HEK293 (cell line): ENCODE results near the gene CACNA1E.

Experiments used
- CTCF ChIA-PET: fragments of 350-600 bp; formaldehyde crosslinking; extraction: SDS; loops from one replicate; lab custom pipeline; 2021; ENCODE audit warnings: antibody characterized with exemption; lab: Yijun Ruan, JAX
- POLR2A ChIA-PET: fragments of 300-600 bp; formaldehyde crosslinking; extraction: SDS; loops from one replicate; lab custom pipeline; 2020; ENCODE audit warnings: antibody characterized with exemption, inconsistent platforms; lab: Yijun Ruan, JAX
- H3K27ac ChIP-seq: fragments of 200-500 bp; sonication (Bioruptor generic); 2 replicates; pipeline ENCODE4 v1.5.1; 2014; ENCODE audit warnings: low read depth, low read length, control low read depth, inconsistent platforms; ENCODE audit errors: extremely low read depth
- H3K36me3 ChIP-seq, 2 experiments: fragments of 200-500 bp in 1 of 2; sonication (Bioruptor generic) in 1 of 2; 1 replicate in 1 of 2; 2 replicates in 1 of 2; pipeline ENCODE4 v1.5.1; 2014 to 2017; ENCODE audit warnings: inconsistent platforms in 2 of 2, low read length in 2 of 2; ENCODE audit not compliant: control insufficient read depth in 2 of 2, insufficient read depth in 1 of 2
- H3K4me1 ChIP-seq: fragments of 200-500 bp; sonication (Bioruptor generic); 2 replicates; pipeline ENCODE4 v1.5.1; 2014; ENCODE audit warnings: mild to moderate bottlenecking, low read length, inconsistent platforms; ENCODE audit not compliant: control insufficient read depth, insufficient read depth
- H3K4me3 ChIP-seq: 2 replicates; pipeline ENCODE4 v1.5.1; 2011; ENCODE audit warnings: low read depth, mild to moderate bottlenecking, control low read depth, low read length, moderate library complexity
- H3K9me3 ChIP-seq: fragments of 200-500 bp; sonication (Bioruptor generic); 2 replicates; pipeline ENCODE4 v1.5.1; 2014; ENCODE audit warnings: low read depth, low read length, inconsistent platforms; ENCODE audit not compliant: control insufficient read depth, insufficient read depth
- GLI2 ChIP-seq: fragments of 450-650 bp; formaldehyde crosslinking; IDR thresholded peaks from 2 replicates; pipeline ENCODE4; 2017; ENCODE audit warnings: missing biosample characterization, missing genetic modification characterization, low read depth, borderline replicate concordance
- HOXC10 ChIP-seq: sonication (generic); formaldehyde crosslinking; IDR thresholded peaks from 2 replicates; pipeline ENCODE4 v1.8.1; 2023; ENCODE audit warnings: mild to moderate bottlenecking, missing genetic modification reagents
- IKZF3 ChIP-seq: fragments of 450-650 bp; IDR thresholded peaks from 2 replicates; pipeline ENCODE4 v1.5.0; 2018; ENCODE audit warnings: missing biosample characterization, mild to moderate bottlenecking, missing genetic modification characterization, moderate library complexity
- SCRT1 ChIP-seq: fragments of 450-650 bp; formaldehyde crosslinking; IDR thresholded peaks from 2 replicates; pipeline ENCODE4 v1.5.1; 2016; ENCODE audit warnings: missing biosample characterization, missing genetic modification characterization, borderline replicate concordance
- SCRT2 ChIP-seq: fragments of 450-650 bp; formaldehyde crosslinking; IDR thresholded peaks from 2 replicates; pipeline ENCODE4 v1.5.1; 2016; ENCODE audit warnings: missing biosample characterization, missing genetic modification characterization
- TCF7L2 ChIP-seq: IDR thresholded peaks from 2 replicates; pipeline ENCODE4 v1.6.1; 2011; ENCODE audit warnings: low read depth, mild to moderate bottlenecking, inconsistent platforms, low read length, moderate library complexity, borderline replicate concordance
- ZBTB7A ChIP-seq: fragments of 450-650 bp; formaldehyde crosslinking; IDR thresholded peaks from 2 replicates; pipeline ENCODE4 v1.5.1; 2016; ENCODE audit warnings: low read depth, missing biosample characterization, missing genetic modification characterization
- ZFP69B ChIP-seq: fragments of 450-650 bp; formaldehyde crosslinking; IDR thresholded peaks from 2 replicates; pipeline ENCODE4 v1.5.1; 2016; ENCODE audit warnings: missing biosample characterization, missing genetic modification characterization
- ZNF10 ChIP-seq: fragments of 450-650 bp; formaldehyde crosslinking; IDR thresholded peaks from 2 replicates; pipeline ENCODE4 v1.5.1; 2017; ENCODE audit warnings: missing biosample characterization, missing genetic modification characterization
- ZNF169 ChIP-seq: fragments of 450-650 bp; formaldehyde crosslinking; IDR thresholded peaks from 2 replicates; pipeline ENCODE4 v1.5.1; 2016; ENCODE audit warnings: missing biosample characterization, missing genetic modification characterization
- ZNF202 ChIP-seq: fragments of 450-650 bp; formaldehyde crosslinking; IDR thresholded peaks from 2 replicates; pipeline ENCODE4 v1.5.1; 2016; ENCODE audit warnings: missing biosample characterization, missing genetic modification characterization, borderline replicate concordance
- ZNF23 ChIP-seq: fragments of 450-650 bp; formaldehyde crosslinking; IDR thresholded peaks from 2 replicates; pipeline ENCODE4 v1.5.1; 2016; ENCODE audit warnings: missing biosample characterization, missing genetic modification characterization, borderline replicate concordance
- ZNF366 ChIP-seq: fragments of 450-650 bp; formaldehyde crosslinking; conservative IDR thresholded peaks from 2 replicates; pipeline ENCODE4 v1.5.1; 2016; ENCODE audit warnings: missing biosample characterization, missing genetic modification characterization
- ZNF473 ChIP-seq: fragments of 450-650 bp; formaldehyde crosslinking; IDR thresholded peaks from 2 replicates; pipeline ENCODE4 v1.5.1; 2017; ENCODE audit warnings: missing biosample characterization, missing genetic modification characterization
- ZNF510 ChIP-seq: fragments of 450-650 bp; formaldehyde crosslinking; IDR thresholded peaks from 2 replicates; pipeline ENCODE4 v1.5.1; 2018; ENCODE audit warnings: mild to moderate bottlenecking, missing genetic modification characterization, missing biosample characterization; ENCODE audit not compliant: insufficient replicate concordance
- ZNF514 ChIP-seq: fragments of 450-650 bp; formaldehyde crosslinking; IDR thresholded peaks from 2 replicates; pipeline ENCODE4 v1.5.1; 2016; ENCODE audit warnings: missing biosample characterization, missing genetic modification characterization
- ZNF530 ChIP-seq: fragments of 450-650 bp; formaldehyde crosslinking; IDR thresholded peaks from 2 replicates; pipeline ENCODE4 v1.5.1; 2016; ENCODE audit warnings: low read depth, missing biosample characterization, missing genetic modification characterization
- ZNF560 ChIP-seq: fragments of 450-650 bp; formaldehyde crosslinking; IDR thresholded peaks from 2 replicates; pipeline ENCODE4 v1.5.1; 2017; ENCODE audit warnings: missing biosample characterization, missing genetic modification characterization, borderline replicate concordance
- ZNF571 ChIP-seq: fragments of 450-650 bp; formaldehyde crosslinking; IDR thresholded peaks from 2 replicates; pipeline ENCODE4 v1.5.0; 2017; ENCODE audit warnings: missing biosample characterization, missing genetic modification characterization
- ZNF701 ChIP-seq: fragments of 450-650 bp; formaldehyde crosslinking; IDR thresholded peaks from 2 replicates; pipeline ENCODE4 v1.5.1; 2016; ENCODE audit warnings: missing biosample characterization, missing genetic modification characterization
- ZNF747 ChIP-seq: fragments of 450-650 bp; formaldehyde crosslinking; IDR thresholded peaks from 2 replicates; pipeline ENCODE4 v1.5.1; 2016; ENCODE audit warnings: missing biosample characterization, missing genetic modification characterization
- ZNF837 ChIP-seq: fragments of 450-650 bp; formaldehyde crosslinking; IDR thresholded peaks from 2 replicates; pipeline ENCODE4 v1.5.1; 2016; ENCODE audit warnings: missing biosample characterization, missing genetic modification characterization
- TF ChIP-seq, protein P1 (sequence below): fragments of 450-650 bp; formaldehyde crosslinking; IDR thresholded peaks from 2 replicates; pipeline ENCODE4 v1.5.1; 2016; ENCODE audit warnings: missing biosample characterization, missing genetic modification characterization
- TF ChIP-seq, protein P2 (sequence below): fragments of 450-650 bp; formaldehyde crosslinking; IDR thresholded peaks from 2 replicates; pipeline ENCODE4 v1.5.1; 2016; ENCODE audit warnings: missing biosample characterization, missing genetic modification characterization
- TF ChIP-seq, protein P3 (sequence below): fragments of 450-650 bp; formaldehyde crosslinking; IDR thresholded peaks from 2 replicates; pipeline ENCODE4; 2016; ENCODE audit warnings: missing biosample characterization, missing genetic modification characterization
- TF ChIP-seq, protein P4 (sequence below): fragments of 450-650 bp; formaldehyde crosslinking; IDR thresholded peaks from 2 replicates; pipeline ENCODE4 v1.5.1; 2016; ENCODE audit warnings: missing biosample characterization, missing genetic modification characterization

Gene CACNA1E

DNA sequence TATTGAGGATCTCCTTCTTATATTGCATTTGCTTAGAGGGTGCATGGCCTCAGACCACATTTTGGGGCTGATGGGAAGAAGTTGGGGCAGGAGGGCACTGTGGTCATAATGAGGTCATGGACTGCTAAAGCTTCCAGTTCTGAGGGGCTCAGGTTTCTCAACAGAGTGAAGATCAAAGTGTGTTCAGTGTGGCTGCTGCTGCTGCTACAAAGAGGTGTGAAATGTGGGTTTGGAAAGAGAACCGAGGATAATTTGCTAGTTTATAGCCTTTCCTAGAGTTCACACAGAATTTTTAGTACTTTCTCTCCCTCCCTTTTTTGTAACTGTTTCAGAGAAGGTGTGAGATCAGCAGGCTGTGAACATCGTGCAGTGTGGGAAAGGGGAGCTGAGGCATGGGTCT lies 73.3 kb downstream of the CACNA1E start (continued):
- no peak for TF ChIP-seq ZNF560 (tag by site-specific recombination)
- TF ChIP-seq SCRT1 (tag by site-specific recombination) = no peak

DNA sequence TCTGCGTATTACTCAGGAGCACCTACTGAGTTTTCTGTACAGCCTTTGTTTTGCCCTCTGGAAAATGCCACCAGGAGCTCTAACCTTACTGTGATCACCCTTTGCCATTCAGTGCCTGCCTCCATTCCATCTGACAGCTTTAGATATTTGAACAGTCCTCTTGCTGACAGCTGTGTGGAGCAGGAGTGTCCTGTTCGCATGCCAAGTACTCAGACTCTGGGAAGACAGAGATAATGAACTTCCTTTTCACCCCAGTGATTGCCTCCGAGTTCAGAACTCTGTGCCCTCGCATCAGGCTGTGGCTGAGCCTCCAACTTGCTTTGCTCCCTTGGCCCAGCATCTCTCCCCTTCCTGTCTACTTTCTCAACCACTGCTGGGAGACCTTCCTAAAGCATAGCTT lies 74.0 kb downstream of the CACNA1E start:
- no peak overlapping the region for H3K4me3 ChIP-seq

DNA sequence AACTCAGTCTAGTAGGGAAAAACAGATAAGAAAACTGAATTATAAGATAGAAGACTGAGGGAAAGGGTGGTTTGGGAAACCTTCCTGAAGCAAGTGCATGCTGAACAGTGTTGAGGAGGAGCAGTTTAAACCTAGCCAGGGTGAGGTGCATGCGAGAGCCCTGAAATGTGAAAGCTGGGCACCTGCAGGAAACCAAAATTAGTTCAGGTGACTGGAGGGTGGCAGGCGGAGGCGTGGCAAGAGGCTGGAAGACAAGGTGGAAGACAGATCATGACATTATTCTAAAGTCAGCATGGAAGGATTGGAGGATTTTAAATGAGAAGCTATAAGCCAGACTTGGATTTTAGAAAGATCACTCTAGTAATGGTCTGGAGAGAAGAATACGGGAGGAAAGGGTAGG lies 75.1 kb downstream of the CACNA1E start:
- TF ChIP-seq ZNF23 (tag by site-specific recombination) = no peak
- Histone ChIP-seq H3K4me3 (no peak overlapping the region), H3K27ac (no peak overlapping the region), H3K4me1 (no peaks in the 10 kb centered on the region), H3K36me3 (no peaks in the 10 kb centered on the region), H3K9me3 (no peaks in the 10 kb centered on the region)
- ChIA-PET CTCF (interaction anchor here (0.6 kb wide), 1 partner anchor 21 kb away, joined by 4 read pairs; no protein-coding TSS in a partner anchor), POLR2A (no interaction called here)

More for the DNA sequence above, 74.0 kb downstream of the CACNA1E start:
- ChIA-PET CTCF (interaction anchor here (0.6 to 1.0 kb wide), 2 partner anchors 52 to 161 kb away, joined by 3 read pairs; no protein-coding TSS in a partner anchor), POLR2A (no interaction called here)
- H3K36me3 ChIP-seq = no peaks in the 10 kb centered on the region
- H3K27ac ChIP-seq = no peak overlapping the region
- no peaks in the 10 kb centered on the region for H3K9me3 ChIP-seq
- TF ChIP-seq ZFP69B (tag by site-specific recombination) (no peak), ZNF837 (tag by site-specific recombination) (no peak), GLI2 (no peak), IKZF3 (tag by site-specific recombination) (no peak), ZBTB7A (tag by site-specific recombination) (no peak), ZNF169 (tag by site-specific recombination) (no peak), ZNF747 (no peak), ZNF510 (no peak)
- TF ChIP-seq, protein P1, sequence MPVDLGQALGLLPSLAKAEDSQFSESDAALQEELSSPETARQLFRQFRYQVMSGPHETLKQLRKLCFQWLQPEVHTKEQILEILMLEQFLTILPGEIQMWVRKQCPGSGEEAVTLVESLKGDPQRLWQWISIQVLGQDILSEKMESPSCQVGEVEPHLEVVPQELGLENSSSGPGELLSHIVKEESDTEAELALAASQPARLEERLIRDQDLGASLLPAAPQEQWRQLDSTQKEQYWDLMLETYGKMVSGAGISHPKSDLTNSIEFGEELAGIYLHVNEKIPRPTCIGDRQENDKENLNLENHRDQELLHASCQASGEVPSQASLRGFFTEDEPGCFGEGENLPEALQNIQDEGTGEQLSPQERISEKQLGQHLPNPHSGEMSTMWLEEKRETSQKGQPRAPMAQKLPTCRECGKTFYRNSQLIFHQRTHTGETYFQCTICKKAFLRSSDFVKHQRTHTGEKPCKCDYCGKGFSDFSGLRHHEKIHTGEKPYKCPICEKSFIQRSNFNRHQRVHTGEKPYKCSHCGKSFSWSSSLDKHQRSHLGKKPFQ (tag by site-specific recombination) = no peak
- TF ChIP-seq, protein P2, sequence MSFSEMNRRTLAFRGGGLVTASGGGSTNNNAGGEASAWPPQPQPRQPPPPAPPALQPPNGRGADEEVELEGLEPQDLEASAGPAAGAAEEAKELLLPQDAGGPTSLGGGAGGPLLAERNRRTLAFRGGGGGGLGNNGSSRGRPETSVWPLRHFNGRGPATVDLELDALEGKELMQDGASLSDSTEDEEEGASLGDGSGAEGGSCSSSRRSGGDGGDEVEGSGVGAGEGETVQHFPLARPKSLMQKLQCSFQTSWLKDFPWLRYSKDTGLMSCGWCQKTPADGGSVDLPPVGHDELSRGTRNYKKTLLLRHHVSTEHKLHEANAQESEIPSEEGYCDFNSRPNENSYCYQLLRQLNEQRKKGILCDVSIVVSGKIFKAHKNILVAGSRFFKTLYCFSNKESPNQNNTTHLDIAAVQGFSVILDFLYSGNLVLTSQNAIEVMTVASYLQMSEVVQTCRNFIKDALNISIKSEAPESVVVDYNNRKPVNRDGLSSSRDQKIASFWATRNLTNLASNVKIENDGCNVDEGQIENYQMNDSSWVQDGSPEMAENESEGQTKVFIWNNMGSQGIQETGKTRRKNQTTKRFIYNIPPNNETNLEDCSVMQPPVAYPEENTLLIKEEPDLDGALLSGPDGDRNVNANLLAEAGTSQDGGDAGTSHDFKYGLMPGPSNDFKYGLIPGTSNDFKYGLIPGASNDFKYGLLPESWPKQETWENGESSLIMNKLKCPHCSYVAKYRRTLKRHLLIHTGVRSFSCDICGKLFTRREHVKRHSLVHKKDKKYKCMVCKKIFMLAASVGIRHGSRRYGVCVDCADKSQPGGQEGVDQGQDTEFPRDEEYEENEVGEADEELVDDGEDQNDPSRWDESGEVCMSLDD = no peak
- no peaks in the 10 kb centered on the region for H3K4me1 ChIP-seq

DNA sequence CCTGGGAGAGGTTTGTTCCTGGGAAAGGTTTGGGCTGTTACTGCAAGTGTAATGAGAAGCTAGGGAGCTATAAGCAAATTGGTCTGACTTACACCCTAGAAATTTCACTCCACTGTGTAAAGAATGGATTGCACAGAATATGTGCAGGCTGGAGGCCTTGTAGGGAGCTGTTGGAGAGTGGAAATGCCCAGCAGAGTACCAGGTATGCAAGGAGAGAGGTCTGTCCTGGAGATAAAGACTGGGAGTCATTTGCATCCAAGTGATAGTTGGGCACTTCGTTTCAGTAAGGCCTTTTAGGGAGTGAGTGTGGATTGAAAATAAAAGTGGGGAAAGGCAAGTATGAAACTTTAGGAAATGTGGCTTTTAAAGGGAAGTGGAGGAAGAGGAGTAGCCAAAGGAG lies 75.8 kb downstream of the CACNA1E start:
- CTCF ChIA-PET = interaction anchor here (0.5 to 0.7 kb wide), 3 partner anchors 22 to 378 kb away, joined by 4 to 6 read pairs (median 5); no protein-coding TSS in a partner anchor
- no peaks in the 10 kb centered on the region for H3K4me1 ChIP-seq
- no peaks in the 10 kb centered on the region for H3K9me3 ChIP-seq
- POLR2A ChIA-PET = no interaction called here
- H3K36me3 ChIP-seq = no peaks in the 10 kb centered on the region
- H3K4me3 ChIP-seq = no peak overlapping the region
- no peak overlapping the region for H3K27ac ChIP-seq
- TF ChIP-seq ZNF701 (tag by site-specific recombination) (no peak), ZNF202 (tag by site-specific recombination) (no peak), HOXC10 (CRISPR knock-in tag) (no peak), ZNF530 (tag by site-specific recombination) (no peak), ZNF10 (tag by site-specific recombination) (no peak), ZNF514 (no peak), SCRT2 (tag by site-specific recombination) (no peak), TCF7L2 (no peak), ZNF571 (tag by site-specific recombination) (no peak), ZNF366 (tag by site-specific recombination) (no peak), ZNF473 (tag by site-specific recombination) (no peak)
- TF ChIP-seq, protein P3, sequence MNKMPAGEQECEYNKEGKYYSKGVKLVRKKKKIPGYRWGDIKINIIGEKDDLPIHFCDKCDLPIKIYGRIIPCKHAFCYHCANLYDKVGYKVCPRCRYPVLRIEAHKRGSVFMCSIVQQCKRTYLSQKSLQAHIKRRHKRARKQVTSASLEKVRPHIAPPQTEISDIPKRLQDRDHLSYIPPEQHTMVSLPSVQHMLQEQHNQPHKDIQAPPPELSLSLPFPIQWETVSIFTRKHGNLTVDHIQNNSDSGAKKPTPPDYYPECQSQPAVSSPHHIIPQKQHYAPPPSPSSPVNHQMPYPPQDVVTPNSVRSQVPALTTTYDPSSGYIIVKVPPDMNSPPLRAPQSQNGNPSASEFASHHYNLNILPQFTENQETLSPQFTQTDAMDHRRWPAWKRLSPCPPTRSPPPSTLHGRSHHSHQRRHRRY (tag by site-specific recombination) = no peak
- TF ChIP-seq, protein P4, sequence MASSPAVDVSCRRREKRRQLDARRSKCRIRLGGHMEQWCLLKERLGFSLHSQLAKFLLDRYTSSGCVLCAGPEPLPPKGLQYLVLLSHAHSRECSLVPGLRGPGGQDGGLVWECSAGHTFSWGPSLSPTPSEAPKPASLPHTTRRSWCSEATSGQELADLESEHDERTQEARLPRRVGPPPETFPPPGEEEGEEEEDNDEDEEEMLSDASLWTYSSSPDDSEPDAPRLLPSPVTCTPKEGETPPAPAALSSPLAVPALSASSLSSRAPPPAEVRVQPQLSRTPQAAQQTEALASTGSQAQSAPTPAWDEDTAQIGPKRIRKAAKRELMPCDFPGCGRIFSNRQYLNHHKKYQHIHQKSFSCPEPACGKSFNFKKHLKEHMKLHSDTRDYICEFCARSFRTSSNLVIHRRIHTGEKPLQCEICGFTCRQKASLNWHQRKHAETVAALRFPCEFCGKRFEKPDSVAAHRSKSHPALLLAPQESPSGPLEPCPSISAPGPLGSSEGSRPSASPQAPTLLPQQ = no peak
